ENCODE measurements around the gene CAVIN2. TPM values are rescaled to one million over a fixed set of nuclear protein-coding genes. Genes with fewer than 3 reads are reported as not detected.
"Not testable (repeated sequence)": the region's sequence is repeated elsewhere in the genome, so short reads cannot be mapped to it uniquely, and the experiment has no call there.

CAVIN2 gene
- total RNA-seq, 1 donor from 2014 or later, result 291 TPM

DNA sequence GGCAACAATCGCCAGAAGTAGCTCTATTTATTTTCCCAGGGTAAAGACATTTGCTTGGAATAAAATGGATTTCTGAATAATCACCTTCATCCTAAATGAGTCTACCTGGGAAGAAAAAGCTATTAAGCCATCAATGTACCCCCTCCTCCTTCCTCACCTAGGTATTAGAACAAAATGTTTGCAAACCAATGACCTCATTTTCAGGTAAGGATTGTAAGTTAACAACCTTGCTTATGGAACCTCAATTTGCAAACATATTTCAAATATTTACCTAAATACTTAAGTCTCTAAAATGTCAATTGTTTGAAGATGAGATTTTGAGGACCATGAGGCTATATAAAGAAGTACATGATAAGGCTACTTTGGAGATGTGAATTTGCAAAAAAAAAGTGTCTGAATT lies 43.9 kb downstream of the CAVIN2 start:
- no peak for DNase-seq (ENCODE audit: extremely low read depth, low read depth, low spot score)

DNA sequence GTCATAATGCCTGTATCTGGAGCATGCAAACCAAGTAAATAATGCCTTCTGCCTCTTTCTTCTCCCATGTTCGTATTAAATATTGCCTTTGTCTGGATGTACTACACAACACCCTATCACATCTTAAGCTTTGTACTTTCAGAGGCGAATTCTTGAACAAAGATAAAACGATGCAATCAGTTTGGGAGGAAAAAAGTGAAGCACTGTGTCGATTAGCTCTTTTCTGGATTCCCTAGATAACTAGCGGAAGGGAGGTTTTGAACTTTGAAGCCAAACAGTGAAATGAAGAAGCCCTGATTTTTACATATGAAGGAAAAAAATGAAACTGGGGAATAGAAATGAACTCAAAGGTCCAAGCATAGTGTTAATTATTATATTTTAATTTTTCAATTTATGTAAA lies 44.7 kb downstream of the CAVIN2 start:
- DNase-seq (ENCODE audit: extremely low read depth, low read depth, low spot score), result no peak

DNA sequence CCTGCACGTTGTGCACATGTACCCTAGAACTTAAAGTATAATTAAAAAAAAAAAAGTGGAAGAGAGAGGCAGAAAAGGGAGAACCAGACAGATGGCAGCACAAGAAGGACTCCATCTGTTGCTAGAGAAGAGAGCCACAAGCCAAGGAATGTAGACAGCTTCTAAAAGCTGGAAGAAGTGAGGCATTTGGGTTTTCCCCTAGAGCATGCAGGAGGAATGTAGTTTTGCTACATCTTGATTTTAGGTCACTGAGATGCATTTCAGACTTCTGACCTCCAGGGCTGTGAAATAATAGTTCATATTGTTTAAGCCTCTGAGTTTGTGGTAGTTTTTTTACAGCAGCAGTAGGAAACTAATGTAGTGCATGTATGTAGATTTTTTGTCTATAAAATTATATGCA lies 46.0 kb downstream of the CAVIN2 start:
- no peak for DNase-seq (ENCODE audit: extremely low read depth, low read depth, low spot score)

DNA sequence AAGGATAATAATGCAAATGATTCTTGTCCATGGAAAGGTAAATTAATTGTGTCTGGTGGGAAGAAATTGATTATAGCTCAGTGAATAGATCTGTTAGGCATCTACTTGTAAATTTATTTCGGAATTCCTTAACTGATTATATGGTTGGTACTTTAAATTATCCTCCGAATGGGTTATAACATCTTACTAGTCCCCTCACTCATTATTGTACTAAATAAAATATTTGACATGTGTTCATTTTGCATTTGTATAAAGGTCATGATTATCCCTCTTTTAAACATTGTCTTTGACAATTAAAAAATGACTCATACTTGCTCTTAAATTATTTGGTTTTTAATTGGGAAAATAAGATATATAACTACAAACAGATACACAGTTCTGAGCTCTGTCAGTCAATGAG lies 47.4 kb downstream of the CAVIN2 start:
- DNase-seq (ENCODE audit: extremely low read depth, low read depth, low spot score), result no peak

DNA sequence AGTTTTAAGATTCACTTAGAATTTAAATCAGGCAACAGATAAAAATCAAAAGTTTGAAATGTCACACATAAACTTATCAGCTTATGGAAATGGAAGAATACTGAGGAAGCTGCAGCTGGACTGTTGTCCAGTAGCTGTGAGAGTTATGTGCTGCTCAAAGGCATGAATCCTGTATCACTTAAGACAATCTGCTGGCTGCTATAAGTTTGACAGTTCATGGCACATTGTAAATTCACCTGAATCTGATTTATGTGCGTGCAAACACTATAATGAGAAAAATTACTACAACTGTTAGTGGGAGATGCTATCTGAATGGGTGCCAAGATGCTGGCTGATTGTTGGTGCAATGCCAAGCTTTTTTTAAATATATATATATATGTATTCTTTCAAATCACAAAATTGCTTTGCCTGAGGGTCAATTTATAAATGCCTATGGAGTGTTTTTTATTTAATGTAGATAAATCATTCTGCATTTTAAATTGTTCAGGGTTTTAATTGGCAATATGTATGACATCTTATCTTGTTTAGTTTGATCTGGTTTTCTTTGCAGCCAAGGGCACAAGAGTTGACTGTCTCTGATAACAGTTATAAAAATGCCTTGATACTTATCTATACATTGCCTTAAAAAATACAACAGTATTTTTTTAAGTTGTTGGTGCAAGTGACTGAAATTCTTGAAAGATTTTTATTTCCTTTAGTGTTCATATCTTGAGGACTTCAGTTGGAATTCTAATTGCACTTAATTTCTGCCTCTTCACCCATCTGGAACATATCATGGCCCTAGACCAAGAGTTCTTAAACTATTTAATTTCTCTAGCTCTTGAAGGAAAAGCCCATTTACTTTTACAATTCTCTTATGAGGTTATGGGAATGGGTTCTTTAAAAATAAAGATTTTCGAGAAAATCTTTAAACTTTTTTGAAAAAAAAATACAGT lies 48.7 kb downstream of the CAVIN2 start:
- no peak for DNase-seq (ENCODE audit: extremely low read depth, low read depth, low spot score)

DNA sequence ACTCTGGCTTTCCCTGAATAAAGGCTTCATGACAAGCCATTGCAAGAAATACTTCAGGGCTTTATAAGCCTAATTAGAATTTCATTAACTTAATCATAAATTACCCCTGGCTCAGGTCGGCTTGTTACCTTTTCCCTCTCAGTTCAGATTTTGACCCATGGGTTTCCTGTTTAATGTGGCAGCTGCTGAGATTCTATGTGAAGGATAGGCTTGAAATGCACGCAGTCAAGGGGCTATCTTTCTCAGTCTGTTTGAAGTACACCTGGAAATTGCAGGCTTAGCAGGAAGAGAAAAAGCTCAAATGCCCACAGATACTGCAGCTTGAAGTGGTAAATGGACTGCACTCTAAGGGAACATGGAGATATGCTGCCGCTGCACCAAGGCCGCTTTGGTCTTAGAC lies 49.4 kb downstream of the CAVIN2 start:
- DNase-seq (ENCODE audit: extremely low read depth, low read depth, low spot score), result no peak

DNA sequence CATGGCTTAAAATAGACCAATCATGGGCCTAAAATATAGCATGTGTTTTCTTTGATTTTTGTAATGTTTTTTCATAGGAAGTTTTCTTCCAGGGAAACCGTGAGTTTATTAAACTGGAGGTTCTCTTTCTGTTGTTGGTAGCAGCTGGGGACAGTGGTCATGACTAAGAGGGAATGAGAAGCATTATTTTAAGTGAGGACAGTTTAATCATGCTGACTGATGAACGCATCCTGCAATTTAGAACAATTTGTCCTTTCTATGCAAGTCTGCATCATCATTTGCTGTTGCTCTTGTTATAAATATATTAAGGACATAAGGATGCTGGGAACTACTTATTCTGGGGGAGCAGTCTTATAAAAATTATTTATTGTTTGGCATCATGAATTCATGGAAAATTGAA lies 51.2 kb downstream of the CAVIN2 start:
- DNase-seq (ENCODE audit: extremely low read depth, low read depth, low spot score), result no peak

DNA sequence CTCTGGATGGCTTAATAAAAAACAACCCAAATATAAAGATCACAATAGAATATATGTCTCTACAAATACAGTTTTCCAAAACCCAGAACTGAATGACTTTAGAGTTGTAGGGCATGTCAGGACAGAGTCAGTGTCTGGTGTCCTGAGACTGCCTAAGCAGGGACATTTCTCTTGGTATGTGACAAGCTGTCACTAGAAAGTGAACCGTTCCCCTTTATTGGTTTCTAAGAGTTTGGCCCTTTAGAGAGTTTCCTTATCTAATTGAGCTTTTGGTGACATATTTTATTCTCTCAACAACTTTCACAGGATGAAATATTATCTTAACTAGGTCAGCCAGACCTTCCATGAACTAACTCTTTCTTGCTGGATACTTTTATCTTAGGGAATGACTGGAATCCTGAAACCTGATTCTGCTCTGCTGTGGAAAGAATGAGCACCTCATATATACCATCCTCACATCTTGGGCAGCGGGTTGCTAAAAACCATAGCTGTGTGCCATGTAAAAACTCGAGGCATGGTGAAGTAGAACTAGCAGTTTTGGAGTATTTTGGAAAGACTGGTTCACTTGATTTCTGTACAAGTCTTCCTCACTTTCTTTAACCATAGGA lies 54.8 kb downstream of the CAVIN2 start:
- DNase-seq (ENCODE audit: extremely low read depth, low read depth, low spot score), result no peak

DNA sequence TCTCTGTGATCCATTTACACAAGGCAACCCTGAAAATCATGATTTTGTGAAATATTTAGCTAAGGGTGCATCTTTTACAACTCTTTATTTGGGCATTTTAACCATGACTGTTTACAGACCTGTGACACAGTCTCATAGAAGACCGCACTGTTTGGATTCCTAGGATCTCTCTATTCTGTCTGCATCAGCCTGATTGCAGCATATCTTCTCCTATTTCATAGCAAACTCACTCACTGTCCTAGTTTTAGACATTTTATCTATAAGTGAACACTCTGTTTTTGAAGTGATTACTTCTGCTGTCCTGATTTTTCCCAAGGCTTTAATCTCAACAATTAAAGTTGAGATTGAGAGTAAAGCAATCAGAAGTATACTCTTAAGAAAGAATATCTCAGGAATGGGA lies 56.2 kb downstream of the CAVIN2 start:
- no peak for DNase-seq (ENCODE audit: extremely low read depth, low read depth, low spot score)

DNA sequence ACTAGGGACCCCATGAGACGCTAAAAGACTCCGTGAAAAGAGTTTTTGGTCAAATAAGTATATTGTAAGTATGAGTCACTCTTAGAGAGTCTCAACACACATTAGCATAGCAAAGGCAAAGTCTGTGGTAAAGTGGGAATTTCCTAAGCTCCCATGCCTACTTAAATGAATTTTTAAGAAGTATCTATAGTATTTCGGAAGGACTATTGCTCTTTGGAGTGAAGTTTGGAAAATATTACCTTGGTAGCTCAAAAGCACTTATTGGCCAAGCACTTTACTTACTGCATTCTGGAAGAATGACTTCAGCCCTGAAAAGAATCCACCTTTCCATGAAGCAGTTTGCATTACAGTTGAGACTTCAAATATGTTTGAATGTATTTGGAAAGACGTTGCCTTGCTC lies 57.1 kb downstream of the CAVIN2 start:
- no peak for DNase-seq (ENCODE audit: extremely low read depth, low read depth, low spot score)

DNA sequence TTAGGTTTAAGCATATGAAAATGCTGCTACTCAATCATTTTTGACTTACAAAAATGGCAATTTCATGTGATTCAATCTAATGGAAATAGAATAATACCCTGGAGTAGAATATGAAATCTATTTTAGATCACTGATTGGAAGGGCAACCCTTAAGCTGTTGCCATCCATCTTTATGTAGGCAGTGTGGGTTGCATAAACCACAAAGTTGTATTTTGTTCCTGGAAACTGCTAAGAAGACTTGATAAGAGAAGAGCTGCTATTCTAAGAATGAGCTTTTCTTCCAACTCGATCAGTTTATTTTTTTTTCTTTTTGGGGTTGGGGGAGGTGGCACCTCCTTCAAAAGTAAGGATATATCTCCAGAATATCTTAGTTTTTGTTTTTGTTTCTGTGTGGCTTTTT lies 60.2 kb downstream of the CAVIN2 start:
- DNase-seq (ENCODE audit: extremely low read depth, low read depth, low spot score), result no peak

DNA sequence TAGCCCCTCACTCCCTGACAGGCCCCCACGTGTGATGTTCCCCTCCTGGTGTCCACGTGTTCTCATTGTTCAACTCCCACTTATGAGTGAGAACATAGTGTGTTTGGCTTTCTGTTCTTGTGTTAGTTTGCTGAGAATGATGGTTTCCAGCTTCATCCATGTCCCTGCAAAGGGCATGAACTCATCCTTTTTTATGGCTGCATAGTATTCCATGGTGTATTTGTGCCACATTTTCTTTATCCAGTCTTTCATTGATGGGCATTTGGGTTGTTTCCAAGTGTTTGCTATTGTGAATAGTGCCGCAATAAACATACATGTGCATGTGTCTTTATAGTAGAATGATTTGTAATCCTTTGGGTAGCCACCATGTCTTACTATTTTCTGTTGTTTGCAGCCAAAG lies 61.2 kb downstream of the CAVIN2 start:
- DNase-seq (ENCODE audit: extremely low read depth, low read depth, low spot score), result not testable (repeated sequence)

Other genes starting within 250 kb of the CAVIN2 start
- 33.0 and 36.7 TPM in 2 replicates for gene NABP1, start 169.0 kb downstream of the CAVIN2 start, total RNA-seq

Measured in glomerular endothelial cell (primary cell).